ENCODE results near the gene EPB41. TPM values are rescaled to one million over a fixed set of nuclear protein-coding genes. Genes with fewer than 3 reads are reported as not detected.

EPB41 gene
- total and polyA plus RNA-seq, 9 of the 15 experiments (the other 6 are each of a cell fraction or from before 2014, with no cell fraction given): 3.7 to 213 (median 141) TPM

DNA sequence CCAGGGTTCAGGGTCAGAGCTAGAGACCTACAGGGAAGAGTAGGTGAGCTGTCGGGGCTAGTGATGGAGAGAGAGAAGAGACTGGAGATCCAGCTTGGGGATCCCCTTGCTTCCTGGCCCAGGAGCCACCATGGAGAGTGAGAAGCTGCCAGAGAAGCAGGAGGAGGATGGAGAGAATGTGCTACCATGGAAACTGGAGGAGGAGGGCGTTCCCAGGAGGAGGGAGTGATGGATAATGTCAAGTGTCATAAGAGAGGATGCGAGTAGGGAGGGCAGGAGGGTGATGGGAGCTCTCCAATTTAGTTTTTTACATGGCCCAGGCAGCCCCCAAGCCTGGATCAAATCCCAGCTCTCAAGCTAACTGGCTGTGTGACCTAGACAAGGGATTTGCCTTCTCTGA, 46.5 kb upstream of the EPB41 start (continued):
- peak; percentile 73 for TF ChIP-seq CTBP1 (IDR thresholded peaks at IDR 0.05; ENCODE audit: borderline replicate concordance)
- peak; percentile 75 for TF ChIP-seq RFX1 (IDR thresholded peaks at IDR 0.05)
- TF ChIP-seq RBM25 (IDR thresholded peaks at IDR 0.05; ENCODE audit: low read depth, low read length, severe bottlenecking): peak; percentile 24

DNA sequence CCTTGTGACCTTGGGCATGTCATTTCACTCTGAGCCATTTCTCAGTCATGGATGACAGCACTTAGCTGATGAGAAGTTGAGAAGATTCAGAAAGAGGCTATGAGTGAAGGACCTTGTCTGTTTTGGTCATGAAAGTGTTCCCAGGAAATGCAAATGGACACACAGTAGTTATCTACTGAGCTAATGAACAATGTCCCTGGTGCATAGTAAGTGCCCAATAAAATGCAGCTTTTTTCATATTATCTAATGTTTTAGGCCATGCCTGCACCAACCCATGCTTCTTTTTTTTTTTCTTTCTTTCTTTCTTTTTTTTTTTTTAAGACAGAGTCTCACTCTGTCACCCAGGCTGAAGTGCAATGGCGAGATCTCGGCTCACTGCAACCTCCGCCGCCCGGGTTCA, 44.4 kb upstream of the EPB41 start:
- intact Hi-C loops (cut with micrococcal nuclease): no loop called here
- no peak overlapping the region for H3K4me3 ChIP-seq
- no peaks in the 10 kb centered on the region for H3K36me3 ChIP-seq (ENCODE audit: control insufficient read depth, insufficient read depth, low read length)
- H3K9me3 ChIP-seq (replicated peaks; ENCODE audit: control insufficient read depth, insufficient read depth, low read depth, low read length): no peaks in the 10 kb centered on the region
- H3K4me2 ChIP-seq (ENCODE audit: insufficient read depth, low read length): no peak overlapping the region
- ATAC-seq (no peak), DNase-seq (ENCODE audit: extremely low read depth in 1 of 4, low spot score in 3 of 4) (no peak), FAIRE-seq (no peak)
- WGBS (ENCODE audit: insufficient coverage, low coverage, missing lambda C conversion rate): 35% methylated on average over 4 of the region's 5 CpGs
- no peaks in the 10 kb centered on the region for H3K79me2 ChIP-seq (ENCODE audit: control insufficient read depth, insufficient read depth, low read length)
- no peak overlapping the region for H2AFZ ChIP-seq (ENCODE audit: low read depth, low read length)
- no peak overlapping the region for H3K27ac ChIP-seq (ENCODE audit: extremely low read depth, low read depth, low read length)
- in situ Hi-C loops (cut with MboI): loop anchor here (5.0 kb wide), 3 partner anchors 83 to 358 kb away; partner anchors contain the start of gene RNU11
- ChIA-PET POLR2A (interaction anchor here (0.9 to 2.6 kb wide), 3 partner anchors 41 to 221 kb away, joined by 3 to 17 read pairs (median 3); partner anchors contain the start of genes RNU11 and YTHDF2), CTCF (ENCODE audit: low intra/inter-chr PET ratio) (no interaction called here)
- H3K9ac ChIP-seq (ENCODE audit: insufficient read depth in 1 of 2, low read depth in 2 of 2, low read length in 2 of 2): no peak overlapping the region
- TF ChIP-seq ERF (CRISPR knock-in tag; IDR thresholded peaks at IDR 0.05) (no peak), ZNF589 (CRISPR knock-in tag; IDR thresholded peaks at IDR 0.05; ENCODE audit: low read depth) (no peak), EP300 (IDR thresholded peaks at IDR 0.05; ENCODE audit: low read length) (no peak)
- no peaks in the 10 kb centered on the region for H3K9me1 ChIP-seq (ENCODE audit: control insufficient read depth, insufficient read depth, low read length)
- peaks cover 31 to 42% of the 10 kb centered on the region in 2 experiments for H3K27me3 ChIP-seq (ENCODE audit: control insufficient read depth in 2 of 2, insufficient read depth in 2 of 2, low read length in 2 of 2)
- no peaks in the 10 kb centered on the region for H4K20me1 ChIP-seq (replicated peaks; ENCODE audit: control insufficient read depth, insufficient read depth, low read length)
- peaks cover 0 to 4% of the 10 kb centered on the region in 2 experiments; a peak in 2 of 5 replicates for H3K4me1 ChIP-seq (replicated peaks in 1 of 2; ENCODE audit: control insufficient read depth in 2 of 2, insufficient read depth in 2 of 2, low read length in 2 of 2)
- no TSS peak for BruUV-seq (replicated peaks)
